ENCODE data around the gene NECTIN1.

DNA sequence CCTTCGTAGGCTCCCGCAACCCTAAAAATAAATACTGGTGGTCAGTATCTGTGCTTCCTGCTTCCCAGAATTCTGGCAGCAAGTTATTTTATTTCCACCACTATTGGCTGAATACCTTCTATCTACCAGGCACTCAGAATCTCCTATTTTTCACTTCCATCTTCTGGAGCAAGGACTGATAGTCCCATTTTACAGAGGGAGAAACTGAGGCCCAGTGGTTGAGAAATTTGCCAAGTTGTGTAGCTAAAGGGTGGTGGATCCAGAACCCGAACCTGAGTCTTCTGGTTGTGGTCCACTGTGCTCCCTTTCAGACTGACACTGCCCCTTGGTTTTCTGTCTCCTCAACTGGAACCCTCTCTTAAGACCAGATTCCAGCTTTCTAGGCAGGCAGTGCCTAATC is 31.6 kb downstream of the NECTIN1 start:
- TF ChIP-seq CTCF (IDR thresholded peaks at IDR 0.05) (no peak), EP300 (IDR thresholded peaks at IDR 0.05) (no peak)
